HG03103 (cell line): ENCODE measurements around the gene KREMEN1.
"Not testable (repeated sequence)": the region's sequence is repeated elsewhere in the genome, so short reads cannot be mapped to it uniquely, and the experiment has no call there.

ENCODE experiments used
- ATAC-seq: cut with Tn5 transposase; IDR thresholded peaks from one replicate; pipeline ENCODE4 v1.9.1; 2021; ENCODE audit warnings: low read depth; ENCODE audit not compliant: unreplicated experiment

KREMEN1 gene, protein sequence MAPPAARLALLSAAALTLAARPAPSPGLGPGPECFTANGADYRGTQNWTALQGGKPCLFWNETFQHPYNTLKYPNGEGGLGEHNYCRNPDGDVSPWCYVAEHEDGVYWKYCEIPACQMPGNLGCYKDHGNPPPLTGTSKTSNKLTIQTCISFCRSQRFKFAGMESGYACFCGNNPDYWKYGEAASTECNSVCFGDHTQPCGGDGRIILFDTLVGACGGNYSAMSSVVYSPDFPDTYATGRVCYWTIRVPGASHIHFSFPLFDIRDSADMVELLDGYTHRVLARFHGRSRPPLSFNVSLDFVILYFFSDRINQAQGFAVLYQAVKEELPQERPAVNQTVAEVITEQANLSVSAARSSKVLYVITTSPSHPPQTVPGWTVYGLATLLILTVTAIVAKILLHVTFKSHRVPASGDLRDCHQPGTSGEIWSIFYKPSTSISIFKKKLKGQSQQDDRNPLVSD

DNA sequence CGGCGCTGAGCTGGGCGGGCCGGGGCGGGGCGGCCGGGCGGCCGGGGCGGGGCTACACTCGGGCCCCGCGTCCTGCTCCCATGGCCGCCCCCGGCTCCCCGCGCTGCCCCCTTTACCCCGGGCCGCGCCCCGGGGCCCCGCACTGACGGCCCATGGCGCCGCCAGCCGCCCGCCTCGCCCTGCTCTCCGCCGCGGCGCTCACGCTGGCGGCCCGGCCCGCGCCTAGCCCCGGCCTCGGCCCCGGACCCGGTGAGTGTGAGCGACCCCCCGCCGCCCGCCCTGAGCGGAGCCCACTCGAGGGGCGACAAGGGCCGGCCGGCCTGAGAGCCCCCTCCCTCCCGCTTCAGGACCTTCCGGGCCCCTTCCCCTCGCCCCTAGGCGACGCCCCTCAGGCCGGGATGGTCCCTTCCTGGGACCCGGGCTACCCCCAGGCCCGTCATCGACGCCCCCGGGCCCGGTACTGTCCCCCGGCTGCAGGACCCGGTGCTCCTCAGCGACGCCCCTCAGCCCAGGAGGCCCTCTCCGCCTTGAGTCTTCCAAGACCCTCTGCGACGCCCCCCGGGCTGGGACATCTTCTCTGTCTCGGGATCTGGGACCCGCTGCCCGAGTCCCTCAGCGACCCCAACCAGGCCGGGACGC is at the start of gene KREMEN1:
Gene KREMEN1 (plus strand): TSS at position 57 of the 639 bp plus-strand sequence. CDS start 96 bp downstream, at position 153.
- ATAC-seq = no peak

DNA sequence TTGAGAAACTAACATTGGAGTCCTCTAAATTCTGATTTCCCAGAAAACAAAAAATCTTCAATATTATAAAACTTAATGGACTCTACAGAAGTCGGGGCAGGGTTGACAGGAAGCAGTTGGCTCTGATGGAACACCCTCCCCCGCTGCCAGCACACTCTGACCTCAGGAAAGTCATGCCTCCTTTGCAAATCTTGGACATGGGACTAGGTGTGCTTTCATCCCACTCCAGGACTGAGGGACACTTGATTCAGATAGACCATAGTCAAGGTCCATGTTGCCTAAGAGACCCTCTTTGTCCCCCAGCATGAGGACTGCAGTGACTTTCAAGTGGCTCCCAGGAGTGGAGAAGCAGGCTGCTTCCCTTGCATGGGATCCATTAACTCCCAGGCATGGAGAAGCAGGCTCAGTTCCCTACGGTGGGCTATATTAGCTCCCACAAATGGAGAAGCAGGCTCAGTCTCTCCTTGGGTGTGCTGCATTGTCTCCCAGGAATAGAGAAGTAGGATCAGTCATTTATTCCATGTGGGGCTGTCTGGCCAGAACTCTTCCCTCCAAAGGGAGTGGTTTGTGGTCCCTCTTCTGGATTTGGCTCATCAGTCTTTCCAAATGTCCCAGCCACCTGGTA is 49.6 kb upstream of the KREMEN1 start:
- ATAC-seq = no peak

DNA sequence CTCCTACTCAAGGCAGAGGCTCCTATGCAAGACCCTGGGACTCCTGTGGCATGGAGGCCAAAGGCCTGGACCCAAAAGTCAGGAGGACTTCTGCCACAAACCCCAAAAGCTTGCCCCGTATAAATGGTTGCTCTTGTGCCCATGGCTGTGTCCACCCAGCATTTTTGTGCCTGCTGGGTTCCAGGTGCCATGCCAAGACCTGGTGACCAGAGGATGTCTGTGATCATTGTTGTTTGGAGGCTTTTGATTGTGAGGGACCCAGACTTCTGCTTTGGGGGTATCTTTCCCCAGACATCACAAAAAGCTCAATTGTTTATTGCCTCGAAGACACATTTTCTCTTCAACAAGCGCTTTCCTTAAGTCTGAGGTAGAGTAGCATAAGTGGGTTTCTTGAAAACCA is 46.3 kb upstream of the KREMEN1 start:
- ATAC-seq = no peak

DNA sequence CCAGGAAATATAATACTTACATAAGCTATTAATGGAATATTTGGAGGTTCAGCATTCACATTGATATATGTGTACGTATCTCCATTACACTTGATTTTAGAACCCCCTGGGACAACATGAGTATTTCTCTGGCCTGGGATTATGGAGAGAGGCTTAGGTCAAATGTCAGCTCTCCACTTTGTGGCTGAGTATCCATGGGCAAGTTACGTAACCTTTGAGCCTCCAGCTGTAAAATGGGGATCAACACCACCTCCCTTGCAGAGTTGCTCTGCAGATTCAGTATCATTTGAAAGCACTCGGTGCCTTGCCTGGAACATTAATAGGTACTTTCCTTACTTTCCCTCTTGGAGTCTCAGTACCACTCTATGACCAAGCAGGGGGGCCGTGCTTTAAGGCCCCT is 44.4 kb upstream of the KREMEN1 start:
- no peak for ATAC-seq

DNA sequence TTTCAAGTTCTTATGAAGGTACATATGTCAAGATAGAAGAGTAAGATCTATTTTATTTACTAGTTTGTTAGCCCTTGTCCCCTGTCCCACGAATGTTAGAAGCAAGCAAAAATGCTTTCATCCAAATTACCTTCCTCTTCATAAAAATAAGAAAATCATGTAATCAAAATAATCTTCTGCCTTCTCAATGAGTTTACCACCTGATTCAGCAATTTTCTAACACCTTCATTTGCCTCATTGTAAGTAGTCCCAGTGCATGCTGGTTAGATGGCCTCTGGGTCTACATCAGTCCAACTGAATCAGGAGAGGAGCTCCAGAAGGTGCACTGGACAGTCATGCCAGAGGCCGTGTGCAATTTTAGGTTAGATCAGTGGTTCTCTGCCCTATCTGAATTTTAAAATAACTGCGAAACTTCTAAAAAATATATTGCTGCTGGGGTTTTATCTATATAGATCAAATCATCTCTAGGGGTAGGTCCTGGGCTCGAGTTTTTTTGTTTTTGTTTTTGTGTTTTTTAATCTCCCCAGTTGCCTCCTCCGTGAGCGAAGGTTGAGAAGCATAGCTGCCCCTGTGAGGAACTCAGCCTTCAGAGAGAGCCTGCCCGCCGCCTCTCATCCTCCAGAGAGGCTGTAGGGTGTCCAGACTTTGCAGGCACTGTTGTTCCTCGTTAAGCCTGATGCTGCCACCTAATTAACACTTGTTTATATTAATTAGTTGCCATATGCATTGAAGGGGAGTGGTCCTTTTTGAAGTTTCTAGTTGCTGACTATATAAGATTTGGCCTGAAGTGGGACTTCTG is 43.4 kb upstream of the KREMEN1 start:
- no peak for ATAC-seq

DNA sequence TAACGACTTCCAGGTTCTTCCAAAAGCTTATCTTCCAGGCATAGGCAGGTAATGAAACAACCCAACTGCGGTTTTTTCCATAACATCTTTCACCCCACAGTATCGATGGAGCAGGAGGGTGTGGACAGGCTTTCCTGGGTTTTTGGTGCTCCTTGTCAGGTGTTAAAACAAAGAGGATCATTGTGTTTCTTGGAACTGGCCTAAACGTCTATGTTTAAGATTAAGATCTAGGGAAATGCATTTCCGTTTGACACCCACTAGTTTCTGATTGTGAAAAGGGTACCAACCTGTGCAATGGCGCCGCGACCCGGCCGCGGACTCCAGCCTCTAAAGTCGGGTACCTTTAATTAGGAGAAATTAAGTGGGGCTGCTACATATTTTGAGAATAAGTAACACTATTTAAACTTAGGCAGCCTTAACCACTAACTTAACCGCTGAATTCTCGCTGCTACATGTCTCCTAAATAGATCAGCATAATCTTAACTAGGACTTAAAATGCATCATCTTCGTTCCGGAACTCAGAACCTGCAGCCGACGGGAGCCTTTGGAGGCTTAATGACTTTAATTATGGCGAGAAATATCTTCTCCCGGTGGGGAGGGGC is 42.7 kb upstream of the KREMEN1 start:
- ATAC-seq = no peak

DNA sequence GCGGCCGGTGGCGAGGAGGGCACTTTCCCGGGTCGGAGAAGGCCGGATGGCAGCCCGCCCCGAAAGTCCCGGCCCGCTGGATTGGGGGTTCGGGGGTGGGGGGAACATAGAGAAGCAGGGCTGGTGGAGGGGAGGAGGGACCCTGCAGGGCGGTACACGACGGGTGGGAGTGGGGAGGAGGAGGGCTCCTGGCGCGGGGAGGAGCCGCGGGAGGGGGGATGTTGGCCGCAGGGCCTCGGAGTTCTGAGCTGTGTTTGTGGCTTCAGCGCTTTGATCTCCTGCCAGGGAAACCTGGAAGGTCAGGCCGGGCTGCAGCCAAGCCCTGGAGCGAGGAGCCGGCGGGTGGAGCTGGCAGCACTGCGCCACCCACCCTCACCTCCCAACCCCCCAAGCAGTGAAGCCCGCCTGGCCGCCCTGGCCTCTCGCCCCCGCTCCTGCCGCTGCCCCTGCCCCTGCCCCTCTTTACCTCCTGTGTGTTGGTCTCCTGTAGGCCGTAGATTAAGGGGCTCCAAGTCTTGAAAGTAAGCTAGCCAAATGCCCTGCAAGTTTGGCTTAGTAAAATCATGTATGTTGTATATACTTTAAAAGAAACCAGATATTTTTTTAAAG is 42.1 kb upstream of the KREMEN1 start:
- ATAC-seq = no peak

DNA sequence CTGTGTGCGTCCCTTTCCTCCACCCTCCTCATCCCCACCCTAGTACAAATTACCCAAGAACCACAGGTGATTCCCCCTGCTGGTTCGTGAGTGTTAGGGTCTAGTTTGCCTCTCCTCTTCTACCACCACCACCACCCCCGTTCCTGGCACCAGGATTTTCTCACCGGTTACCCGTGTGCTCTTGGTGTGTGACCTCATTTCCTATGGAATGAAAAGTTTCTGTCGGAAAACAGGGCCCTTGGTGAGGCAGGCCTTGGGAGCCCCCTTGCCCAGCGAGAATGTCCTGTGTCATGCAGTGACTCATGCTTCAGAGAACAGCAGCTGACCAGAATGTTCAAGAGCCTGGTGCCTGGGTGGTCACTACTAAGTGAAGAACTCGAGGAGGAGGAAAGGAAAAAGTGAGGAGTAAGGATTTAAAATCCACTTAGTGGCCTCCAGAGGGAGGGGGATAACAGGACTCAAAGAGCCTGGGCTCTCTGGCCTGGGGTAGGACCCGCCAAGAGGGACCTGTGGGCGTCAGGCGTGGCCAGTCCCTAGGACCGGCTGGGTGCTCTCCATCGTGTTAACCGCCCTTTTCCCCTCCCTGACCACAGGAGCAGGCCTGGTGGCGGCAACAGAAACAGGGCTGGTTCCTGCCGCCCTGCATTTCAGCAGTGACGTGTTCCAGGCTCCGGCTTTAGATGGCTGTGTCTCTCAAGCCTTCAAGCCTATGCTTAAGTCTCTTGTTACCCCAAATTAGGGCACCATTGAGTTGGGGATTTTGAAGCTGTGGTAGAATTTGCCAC is 41.4 kb upstream of the KREMEN1 start:
- ATAC-seq = no peak

DNA sequence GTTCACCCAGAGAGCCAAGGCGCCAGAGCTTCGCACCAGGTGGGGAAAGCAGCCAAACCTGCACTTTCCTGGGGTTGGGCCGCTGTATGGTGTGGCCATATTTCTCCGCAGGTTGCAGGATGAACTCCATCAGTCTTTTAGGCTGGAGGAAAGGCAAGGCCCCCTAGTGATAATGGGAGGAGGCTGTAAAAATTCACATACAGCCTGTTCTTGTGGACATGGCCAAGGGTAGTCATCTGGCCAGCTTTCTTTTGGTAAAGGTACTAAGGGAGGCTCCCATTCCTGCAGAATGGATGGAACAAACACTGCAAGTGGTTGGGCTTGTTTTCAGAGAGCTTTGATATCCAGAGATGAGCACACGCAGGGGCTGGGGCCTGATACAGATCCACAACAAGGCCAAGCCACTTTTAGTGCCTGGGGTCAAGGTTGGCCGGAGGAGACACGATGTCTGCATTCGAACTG is 40.8 kb upstream of the KREMEN1 start:
- no peak for ATAC-seq

DNA sequence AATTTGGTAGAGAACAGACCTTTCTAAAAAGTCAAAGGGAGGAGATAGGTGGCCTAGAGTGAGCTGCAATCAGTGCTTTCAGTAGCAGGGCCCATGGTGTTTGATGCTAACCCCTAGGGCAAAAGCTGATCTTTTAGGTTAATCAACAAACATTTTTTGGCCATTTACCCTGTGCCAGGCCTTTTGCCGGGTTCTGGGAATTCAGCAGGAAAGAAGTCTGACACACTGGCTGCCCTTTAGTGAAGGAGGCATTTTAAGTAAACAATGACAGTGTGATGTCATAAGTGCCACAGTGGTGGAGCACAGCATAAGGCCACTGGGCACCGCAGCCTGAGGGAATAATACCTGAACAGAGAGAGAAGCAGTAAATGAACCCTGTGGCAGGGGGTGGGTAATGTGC is 40.3 kb upstream of the KREMEN1 start:
- no peak for ATAC-seq

DNA sequence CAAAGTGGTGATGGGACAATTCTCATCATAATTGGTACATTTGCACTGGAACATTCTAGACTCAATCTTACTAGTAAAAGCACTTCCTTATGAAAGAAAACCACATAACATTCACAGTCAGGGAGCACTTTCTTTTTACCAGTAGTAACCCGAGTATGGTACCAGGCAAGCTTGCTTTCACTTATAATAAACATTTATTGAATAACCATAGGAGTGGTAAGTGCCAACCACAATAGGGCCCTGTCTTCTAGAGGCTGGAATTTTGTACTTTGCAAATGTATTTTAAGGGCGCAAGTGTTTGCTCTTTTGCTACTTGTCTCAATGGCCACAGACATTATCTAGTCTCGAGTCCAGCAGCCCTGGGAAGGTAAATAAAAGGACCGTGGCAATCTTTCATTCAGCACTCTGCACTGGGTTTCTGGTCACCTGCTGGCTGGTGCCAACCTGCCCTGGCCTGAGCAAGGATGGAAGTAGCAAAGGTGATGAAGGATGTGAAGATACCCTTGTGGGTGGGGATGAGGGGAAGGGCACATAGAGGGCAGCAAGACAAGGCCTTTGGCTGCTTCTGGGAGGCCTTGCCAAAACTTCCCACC is 35.4 kb upstream of the KREMEN1 start:
- ATAC-seq = no peak

DNA sequence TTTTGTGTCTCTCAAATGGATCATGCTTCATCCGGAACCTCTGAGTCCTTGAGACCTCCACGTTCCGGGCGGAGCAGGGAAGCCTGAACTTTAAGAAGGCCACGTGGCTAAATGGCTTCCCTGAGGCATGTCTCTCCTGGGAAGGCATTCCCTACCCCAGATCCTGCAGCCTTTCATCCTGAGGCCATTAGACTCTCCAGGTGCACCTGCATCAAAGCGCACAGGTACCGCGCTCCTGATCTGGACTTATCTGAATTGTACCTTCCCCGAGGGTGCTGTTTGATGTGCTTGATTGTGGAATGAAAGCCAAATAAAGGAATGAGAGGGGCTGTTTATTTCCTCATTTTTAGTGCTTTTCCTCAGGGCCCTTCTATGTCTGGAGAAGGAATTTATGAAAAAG is 33.7 kb upstream of the KREMEN1 start:
- no peak for ATAC-seq

DNA sequence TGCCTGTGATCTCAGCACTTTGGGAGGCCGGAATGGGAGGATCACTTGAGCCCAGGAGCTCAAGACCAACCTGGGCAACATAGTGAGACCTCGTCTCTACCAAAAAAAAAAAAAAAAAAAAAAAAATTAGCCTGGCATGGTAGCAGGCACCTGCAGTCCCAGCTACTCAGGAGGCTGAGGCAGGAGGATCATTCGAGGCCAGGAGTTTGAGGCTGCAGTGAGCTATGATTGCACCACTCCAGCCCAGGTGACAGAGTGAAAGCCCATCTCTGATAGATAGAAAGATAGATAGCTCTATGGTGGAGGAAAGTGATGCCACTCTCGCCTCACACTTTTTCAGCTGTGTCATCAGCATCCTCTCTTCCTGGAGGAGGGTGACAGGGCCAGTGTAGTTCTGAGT is 33.2 kb upstream of the KREMEN1 start:
- ATAC-seq = not testable (repeated sequence)

DNA sequence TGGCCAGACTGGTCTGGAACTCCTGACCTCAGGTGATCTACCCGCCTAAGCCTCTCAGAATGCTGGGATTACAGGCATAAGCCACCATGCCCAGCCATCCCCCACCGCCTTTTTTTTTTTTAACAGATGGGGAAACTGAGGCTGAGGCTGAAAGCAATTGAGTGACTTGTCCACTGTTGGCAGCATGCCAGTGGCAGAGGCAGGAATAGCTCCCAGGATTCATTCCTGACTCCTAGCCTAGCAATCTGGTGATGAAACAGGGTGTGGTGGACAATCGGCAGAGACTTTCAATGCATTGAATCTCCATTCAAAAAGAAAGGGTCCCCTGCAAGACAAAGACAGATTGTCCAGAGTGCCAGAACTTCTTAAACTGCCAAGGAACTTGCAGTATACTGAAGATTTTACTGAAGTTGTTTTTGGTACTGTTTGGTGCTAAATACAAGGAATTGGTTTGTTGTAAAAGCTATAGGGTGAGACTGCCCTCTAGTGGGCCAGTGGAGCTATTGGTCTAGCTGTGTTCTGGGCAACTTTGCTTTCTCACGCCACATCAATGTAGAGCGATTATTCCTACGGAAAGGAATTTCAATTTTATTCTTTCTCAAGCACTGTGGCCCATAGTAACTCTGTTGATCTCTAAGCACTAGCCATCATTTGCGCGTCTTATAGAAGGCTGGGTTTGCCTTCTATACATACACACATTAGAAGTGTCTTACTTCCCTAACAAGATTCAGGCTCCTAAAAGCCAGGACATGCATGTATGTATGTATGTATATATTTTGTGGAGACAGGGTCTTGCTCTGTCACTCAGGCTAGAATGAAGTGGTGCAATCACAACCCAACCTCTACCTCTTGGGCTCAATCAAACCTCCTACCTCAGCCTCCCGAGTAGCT is 32.2 kb upstream of the KREMEN1 start:
- ATAC-seq = no peak

DNA sequence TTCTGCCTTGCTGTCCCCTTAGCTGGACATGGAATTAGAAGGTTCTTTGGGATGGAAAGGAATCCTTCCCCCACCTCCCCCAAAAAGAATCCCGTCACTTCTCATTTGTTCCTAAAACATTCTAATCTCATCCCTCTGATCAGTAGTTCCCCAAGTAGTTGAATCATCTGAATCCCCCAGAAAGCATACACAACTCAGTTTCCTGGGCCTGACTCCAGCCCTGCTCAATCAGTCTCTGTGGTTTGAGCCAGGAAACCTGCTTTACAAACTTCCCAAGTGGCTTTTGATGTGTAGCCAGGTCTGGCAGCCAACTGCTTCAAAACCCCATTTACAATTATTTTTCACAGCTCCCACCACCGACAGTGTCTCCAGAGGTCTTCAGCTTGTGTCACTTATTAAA is 31.4 kb upstream of the KREMEN1 start:
- ATAC-seq = no peak

DNA sequence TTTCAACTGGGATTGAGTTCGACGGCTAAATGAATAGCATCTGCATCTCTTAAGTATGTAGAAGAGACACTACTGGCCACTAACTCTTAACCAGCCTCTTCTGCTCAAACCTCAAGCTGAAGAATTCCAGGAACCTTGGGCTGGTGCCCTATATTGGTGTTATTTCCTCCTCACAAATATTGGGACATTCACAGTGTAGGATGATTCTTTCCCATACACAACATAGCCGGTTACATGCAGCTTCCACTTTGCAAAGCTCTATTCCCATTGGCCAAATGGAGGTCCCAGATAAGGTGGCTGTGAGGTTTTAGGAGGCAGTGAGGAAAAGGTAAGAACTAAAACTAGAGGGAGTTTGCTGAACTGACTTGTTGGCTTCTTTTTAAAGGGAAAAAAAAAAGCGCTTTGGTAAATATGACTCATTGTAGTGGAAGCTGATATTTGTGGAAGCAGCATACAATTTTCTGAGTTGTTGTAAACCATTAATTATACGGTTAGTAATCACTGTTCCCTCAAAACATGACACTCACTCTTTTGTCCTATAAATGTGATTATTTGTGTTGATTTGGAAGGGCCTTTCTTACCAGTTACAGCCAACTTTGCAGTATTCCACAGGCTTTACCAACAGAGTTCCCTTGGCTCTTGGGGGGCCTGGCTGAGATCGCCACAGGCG is 28.8 kb upstream of the KREMEN1 start:
- no peak for ATAC-seq

DNA sequence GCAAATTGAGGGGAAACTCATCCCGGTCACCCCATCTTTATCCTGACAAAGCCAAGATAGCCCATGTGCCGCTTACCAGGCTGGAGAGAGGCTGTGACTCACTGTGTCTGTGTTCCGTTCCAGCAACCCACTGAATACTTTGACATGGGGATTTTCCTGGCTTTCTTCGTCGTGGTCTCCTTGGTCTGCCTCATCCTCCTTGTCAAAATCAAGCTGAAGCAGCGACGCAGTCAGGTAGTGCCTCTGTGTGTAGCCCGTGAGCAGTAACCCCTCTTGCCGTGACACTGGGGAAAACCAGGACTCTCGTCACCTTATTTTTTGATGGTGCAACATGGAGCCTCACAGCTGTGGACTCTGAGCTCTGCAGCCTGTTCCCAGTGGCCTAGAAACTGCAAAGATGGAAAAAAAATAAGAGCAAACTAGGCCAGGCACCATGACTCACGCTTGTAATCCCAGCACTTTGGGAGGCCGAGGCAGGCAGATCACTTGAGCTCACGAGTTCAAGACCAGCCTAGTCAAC is 28.1 kb upstream of the KREMEN1 start:
- ATAC-seq = no peak
